GM18858 (cell line): ENCODE data around the gene MRPS34.

Source experiments
- ATAC-seq: cut with Tn5 transposase; IDR thresholded peaks from one replicate; pipeline ENCODE4 v1.9.1; 2021; ENCODE audit not compliant: unreplicated experiment

The MRPS34 gene

DNA sequence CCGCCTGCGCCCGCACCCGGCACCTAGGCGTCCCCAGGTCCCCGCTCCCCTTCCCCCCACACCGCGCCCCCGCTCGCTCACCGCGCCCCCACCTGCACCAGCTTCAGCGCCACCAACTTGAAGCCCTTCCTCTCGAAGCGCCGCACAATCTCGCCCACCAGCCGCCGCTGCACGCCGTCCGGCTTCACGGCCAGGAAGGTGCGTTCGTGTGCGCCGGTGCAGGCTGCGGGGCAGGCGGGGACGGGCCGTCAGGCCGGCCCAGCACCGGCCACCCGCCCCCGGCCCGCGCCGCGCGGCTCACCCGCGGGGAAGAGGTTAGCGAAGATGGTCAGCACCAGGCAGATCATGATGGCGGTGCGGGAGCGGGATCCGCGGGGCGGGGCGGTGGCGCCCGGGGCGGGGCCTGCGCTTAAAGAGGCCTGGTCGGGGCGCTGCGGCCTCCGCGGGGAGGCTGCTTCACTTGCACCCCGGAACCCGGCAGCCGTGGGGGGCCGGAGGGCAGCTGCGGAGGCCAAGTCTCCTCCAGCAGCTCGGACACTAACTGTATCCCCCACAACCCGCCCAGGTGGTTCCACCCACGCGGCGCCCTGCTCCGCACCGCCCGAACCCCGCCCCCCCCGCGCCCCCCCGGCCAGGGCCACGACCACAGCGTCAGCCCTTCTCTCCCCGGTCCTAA, 1.6 kb downstream of the MRPS34 start, which contains the start of gene NME3:
NME3 (minus strand) TSS at position 356 of the 676 bp plus-strand sequence; CDS start at position 347, 9 bp downstream.
- ATAC-seq = no peak

DNA sequence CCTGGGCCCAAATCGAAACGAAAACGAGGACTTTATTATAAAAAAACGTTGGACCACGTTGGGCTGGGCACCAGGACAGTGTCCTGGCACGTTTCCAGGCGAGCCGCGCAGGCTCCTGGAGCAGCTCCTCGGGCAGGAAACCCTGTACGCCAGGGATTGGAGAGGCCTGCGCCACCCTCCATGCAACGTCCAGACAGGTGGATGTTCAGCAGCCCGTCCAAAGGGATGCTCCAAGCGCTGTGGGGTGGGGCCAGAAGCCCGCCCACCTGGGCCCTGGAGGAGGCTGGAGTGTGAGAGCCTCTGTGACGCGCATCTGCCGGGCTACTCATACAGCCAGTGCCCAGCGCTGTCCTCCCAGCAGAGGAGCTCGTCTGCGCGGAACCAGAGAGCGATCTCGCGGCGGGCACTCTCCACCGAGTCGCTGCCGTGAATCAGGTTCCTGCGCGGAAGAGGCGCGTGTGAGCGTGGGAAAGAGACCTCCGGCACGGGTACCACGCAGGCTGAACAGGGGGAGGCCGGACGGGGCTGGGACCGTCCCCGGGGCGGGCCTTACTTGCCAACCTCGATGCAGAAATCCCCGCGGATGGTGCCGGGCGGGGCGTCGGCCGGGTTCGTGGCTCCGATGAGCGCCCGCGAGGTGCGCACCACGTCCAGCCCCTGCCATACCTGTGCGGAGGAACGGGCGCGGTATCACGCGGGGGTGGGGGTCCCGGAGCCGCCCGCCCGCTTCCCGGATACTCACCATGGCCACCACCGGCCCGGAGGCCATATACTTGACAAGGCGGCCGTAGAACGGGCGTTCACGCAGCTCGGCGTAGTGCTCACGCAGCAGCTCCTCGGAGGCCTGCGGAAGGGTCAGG, 2.4 kb downstream of the MRPS34 start:
- ATAC-seq = no peak

DNA sequence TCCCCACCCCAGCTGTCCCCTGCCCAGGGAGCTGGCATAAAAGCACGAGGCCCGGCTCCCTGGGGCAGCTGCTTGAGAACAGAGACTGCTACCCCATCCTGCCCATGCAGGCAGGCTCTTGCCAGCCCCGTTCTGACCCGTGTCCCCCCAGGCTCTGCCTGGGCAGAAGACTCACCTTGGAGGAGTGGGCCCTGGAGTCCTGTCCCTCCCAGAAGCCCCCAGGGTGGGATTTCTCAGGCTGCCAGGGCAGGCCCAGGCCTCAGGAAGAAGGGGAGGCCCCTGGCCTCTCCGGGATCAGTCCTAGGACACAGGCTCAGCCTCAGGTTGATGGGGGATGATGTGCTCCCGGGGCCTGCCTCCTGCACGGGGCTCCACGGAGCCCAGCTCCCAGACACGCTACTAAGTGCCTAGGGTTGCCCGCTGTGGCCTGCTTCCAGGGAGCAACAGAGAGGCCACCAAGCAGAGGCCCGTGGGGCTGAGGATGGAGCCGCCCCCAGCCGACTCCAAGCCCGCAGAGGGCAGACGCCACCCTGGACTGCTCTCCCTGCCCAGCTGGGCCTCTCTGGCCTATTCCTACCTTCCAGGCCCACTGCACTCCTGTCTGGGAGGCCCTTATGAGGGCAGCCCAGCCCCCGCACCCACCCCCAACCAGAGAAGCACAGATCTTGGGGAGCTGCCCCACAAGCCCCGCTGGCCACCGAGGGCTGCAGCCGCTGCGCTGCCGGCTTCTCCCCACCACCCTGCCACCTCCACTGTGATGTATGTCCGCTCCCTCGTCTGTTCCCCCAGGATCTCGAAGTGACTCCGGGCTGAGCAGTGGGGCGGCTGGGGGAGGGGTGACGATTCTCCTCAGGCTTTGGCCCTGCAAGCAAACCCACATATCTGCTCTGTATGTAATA, 3.3 kb downstream of the MRPS34 start:
- no peak for ATAC-seq

DNA sequence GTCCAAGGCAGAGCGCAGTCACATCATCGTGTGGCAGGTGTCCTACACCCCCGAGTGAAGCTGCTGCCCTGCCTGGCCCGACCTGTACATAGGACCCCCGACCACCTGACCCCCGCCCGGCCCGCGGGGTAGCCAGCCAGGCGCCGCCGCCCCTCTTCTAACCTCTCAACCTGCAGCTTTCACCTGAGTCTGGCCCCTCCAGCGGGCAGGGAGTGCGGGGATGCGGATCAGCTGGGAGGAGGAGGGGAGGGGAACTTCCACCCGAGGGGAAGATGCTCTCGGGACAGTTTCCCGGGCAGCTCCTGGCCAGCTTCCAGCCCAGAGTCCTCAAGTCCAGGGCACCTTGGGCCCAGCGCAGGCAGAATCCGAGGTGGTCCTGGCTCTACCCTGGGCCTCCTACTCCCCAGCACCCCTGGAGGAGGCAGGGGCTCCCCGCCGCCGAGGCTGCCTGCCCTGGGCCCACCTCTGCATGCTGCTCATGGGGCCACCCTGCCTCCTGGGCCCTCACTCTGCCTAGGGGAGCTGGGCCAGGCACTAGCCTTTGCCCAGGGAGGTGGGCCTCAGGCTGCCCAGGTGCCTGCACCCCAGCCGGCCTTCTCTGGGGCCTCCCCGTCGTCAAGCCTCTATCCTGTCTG, 4.0 kb downstream of the MRPS34 start:
- ATAC-seq = no peak

DNA sequence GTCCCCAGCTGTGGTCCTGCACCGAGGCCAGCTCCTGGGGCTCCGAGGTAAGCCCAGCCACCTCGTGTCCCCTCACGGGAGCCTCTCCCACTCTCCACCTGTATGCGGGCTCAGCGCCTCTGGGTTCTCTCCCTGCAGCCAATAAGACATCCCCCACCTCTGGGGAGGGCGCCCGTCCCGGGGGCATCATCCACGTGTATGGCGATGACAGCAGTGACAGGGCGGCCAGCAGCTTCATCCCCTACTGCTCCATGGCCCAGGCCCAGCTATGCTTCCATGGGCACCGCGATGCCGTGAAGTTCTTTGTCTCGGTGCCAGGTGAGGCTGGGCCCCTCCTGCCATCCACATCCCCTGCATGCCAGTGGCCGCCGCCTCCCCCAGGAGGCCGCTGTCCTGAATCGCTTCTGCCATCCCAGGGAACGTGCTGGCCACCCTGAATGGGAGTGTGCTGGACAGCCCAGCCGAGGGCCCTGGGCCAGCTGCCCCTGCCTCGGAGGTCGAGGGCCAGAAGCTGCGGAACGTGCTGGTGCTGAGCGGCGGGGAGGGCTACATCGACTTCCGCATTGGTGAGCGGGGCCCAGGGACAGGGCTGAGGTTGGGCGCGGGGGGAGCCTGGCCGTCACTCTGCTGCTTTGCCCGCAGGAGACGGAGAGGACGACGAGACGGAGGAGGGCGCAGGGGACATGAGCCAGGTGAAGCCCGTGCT, 4.7 kb downstream of the MRPS34 start:
- ATAC-seq = no peak

DNA sequence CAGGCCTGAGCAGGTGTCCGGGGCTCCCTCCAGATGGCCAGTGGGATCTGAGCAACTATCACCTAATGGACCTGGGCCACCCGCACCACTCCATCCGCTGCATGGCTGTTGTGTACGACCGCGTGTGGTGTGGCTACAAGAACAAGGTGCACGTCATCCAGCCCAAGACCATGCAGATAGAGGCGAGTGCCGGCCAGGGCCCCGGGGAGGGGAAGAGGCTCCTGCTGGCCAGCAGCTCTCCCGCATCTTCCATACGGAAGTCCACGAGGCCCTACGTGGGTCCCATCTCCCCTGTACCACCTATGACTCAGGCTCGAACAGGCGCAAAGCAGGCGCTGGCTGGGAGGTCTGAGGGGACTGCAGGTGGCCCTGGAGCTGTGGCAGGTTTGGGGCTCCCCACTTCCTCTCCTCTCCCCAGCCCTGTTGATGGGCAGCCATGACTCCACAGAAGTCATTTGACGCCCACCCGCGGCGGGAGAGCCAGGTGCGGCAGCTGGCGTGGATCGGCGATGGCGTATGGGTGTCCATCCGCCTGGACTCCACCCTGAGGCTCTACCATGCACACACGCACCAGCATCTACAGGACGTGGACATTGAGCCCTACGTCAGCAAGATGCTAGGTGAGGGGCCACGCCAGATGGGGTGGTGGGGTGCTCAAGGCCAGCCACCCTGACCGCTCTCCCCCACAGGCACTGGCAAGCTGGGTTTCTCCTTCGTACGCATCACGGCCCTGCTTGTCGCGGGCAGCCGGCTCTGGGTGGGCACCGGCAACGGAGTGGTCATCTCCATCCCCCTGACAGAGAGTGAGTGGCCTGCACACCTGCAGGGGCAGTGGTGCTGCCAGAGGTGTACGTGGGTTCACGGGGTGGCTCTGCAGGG, 5.6 kb downstream of the MRPS34 start:
- ATAC-seq = no peak

DNA sequence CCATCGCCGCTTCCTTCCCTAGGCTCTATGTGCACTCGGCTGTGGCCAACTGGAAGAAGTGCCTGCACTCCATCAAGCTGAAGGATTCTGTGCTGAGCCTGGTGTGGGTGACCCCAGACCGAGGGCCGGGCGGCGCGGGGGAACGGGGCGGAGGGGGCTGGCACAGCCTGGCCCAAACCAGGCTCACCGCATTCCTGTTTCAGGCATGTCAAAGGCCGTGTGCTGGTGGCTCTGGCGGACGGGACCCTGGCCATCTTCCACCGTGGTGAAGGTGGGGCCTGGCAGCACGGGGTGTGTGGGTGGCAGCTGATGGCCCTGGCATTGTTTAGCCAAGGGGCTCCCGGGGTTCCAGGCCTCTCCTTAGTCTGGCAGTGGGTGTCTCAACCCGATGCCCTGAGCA, 6.2 kb downstream of the MRPS34 start:
- ATAC-seq = no peak

DNA sequence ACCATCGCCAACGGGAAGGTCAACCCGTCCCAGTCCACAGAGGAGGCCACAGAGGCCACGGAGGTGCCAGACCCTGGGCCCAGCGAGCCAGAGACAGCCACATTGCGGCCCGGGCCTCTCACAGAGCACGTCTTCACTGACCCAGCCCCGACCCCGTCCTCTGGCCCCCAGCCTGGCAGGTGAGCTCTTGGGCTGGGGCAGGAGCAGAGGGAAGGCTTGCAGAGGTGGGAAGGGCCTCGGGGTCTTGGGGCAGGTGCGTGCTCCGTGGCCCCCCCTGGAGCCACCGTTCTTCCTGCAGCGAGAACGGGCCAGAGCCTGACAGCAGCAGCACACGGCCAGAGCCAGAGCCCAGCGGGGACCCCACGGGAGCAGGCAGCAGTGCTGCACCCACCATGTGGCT, 6.7 kb downstream of the MRPS34 start:
- no peak for ATAC-seq

DNA sequence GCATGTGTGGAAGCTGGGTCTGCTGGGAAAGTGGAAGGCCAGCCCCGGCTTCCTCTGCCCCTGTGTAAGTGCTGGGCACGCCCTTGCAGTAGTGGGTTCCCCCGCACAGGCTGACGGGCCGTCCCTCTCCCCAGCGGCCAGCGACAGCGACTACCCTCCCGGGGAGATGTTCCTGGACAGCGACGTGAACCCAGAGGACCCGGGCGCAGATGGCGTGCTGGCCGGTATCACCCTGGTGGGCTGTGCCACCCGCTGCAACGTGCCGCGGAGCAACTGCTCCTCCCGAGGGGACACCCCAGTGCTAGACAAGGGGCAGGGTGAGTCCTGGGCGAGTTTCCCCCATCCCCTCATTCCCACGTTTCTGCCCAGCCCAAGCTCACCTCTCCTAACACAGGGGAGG, 7.1 kb downstream of the MRPS34 start:
- ATAC-seq = no peak

DNA sequence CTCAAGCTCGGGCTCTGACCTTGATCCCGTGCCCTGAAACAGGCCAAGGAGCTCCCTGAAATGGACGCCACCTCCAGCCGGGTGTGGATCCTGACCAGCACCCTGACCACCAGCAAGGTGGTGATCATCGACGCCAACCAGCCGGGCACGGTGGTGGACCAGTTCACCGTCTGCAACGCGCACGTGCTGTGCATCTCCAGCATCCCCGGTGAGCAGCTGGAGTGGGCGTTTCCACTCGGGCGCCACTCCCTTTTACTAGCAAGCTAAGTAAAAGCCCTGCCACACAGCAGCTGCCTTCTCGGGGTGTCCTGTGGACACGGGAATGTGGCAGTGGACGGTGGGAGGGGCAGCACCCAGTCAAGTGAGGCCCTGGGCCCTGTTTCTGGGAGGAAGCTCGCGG, 8.0 kb downstream of the MRPS34 start:
- no peak for ATAC-seq

DNA sequence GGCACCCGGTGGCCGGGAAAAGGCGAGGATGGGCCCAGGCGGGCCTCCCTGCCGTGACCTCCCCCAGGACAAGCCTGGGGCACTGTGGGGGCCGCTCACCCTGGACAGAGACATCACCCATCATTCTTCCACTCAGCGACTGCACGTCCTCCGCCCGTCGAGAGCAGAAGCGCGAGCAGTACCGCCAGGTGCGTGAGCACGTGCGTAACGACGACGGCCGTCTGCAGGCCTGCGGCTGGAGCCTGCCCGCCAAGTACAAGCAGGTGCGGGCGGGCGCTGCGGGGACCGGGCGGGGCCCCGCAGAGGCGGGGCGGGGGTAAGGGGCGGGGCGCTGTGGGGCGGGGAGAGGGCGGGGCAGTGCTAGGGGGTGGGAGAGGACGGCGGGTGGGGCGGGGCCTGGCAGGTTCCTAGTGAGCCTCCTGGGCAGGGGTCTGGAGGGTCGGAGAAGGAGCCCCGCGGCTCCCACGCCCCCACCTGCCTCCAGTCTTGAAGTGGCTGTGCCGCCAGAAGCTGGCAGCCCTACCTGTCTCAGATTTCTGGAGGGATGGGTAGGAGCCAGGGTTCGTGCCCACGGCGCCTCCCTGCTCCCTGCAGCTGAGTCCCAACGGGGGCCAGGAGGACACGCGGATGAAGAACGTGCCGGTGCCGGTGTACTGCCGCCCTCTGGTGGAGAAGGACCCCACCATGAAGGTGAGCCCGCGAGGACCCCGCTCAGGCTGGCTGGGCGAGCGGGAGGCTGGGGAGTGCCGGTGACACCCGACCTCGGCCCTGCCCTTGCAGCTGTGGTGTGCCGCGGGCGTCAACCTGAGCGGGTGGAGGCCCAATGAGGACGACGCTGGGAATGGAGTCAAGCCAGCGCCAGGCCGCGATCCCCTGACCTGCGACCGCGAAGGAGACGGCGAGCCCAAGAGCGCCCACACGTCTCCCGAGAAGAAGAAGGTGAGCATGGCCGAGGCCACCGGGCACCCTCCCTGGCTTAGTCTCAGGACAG, 9.1 kb downstream of the MRPS34 start:
- ATAC-seq = no peak

DNA sequence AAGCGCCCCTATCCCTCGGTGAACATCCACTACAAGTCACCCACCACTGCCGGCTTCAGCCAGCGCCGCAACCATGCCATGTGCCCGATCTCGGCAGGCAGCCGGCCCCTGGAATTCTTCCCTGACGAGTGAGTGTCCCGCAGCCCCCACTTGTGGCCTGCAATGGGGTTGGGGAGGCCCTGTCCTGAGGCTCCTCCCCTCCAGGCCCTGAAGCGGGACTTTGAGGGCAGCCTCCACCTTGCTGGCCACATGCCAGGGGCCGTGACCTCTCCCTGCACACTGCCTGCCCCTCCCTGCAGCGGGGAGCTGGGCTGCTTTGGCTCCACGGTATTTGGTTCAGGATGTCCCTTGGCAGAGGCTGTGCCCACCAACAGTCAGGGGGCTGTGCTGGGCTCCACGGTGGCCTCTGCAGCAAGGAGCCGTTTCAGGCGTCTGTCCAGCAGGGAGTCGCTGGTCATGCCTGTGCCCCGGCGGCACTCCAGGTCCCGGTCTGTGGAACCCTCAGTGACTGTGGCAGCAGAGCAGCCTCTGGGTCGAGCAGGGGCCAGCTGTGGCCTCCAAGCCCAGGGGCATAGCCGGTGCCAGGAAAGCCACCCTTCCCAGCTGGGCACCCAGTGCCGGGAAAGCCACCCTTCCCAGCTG, 9.9 kb downstream of the MRPS34 start:
- no peak for ATAC-seq

DNA sequence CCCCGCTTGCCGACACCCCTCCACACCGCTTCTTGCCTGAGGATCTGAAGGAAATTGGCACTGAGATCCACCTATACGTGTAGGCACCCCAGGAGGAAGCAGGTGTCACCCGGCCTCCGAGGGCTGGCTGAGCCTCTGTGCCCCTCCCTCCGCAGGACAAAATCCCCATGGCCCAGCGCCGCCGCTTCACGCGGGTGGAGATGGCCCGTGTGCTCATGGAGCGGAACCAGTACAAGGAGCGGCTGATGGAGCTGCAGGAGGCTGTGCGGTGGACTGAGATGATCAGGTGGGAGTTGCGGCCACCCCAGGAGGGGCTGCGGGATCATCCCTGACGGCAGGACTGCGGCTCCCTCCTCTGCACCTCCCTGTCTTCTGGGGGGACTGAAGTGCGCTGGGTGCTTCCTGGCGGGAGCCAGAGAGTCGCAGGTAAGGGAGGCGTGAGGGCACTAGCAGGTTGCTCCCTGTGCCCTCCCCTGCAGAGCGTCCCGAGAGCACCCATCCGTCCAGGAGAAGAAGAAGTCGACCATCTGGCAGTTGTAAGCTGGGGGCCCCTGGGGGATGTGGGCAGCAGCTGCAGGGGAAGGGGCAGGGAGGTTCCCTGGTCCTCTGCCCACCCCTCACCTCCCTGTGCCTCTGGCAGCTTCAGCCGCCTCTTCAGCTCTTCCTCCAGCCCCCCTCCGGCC, 10.6 kb downstream of the MRPS34 start:
- no peak for ATAC-seq

DNA sequence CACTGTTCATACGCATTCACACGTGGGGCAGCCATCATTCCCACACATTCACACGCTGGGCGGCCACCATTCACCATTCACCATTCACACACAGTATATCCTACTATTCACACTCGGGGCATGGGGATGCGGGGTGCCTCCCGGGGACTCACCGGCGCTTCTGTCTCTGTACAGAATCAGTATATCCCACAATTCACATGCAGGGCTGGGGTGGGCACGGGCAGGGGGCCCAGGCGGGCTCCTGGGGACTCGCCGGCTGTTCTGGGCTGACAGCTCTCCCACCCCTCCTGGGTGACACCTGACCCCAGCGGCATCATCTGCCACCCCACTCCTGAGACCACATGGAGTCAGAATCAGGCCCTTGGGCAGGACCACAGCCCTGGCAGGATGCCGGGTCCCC, 11.2 kb downstream of the MRPS34 start:
- ATAC-seq = no peak

DNA sequence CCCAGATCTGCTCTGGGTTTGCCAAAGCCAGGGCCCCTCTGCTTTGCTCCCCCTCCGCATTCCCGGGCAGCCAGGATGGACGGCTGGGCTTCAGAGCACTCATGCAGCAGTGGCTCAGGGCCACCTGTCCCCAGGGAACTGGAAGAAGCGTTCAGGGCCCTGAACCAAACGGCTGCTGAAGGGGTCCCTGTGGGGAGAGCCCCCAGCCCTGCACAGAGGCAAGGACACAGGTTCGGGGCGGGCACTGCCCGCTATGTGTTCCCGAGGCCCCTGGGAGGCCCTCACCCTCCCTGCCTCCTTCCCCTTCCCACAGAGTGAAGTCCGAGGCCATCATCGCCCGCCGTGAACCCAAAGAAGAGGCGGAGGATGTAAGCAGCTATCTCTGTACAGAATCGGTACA, 12.0 kb downstream of the MRPS34 start:
- ATAC-seq = no peak

DNA sequence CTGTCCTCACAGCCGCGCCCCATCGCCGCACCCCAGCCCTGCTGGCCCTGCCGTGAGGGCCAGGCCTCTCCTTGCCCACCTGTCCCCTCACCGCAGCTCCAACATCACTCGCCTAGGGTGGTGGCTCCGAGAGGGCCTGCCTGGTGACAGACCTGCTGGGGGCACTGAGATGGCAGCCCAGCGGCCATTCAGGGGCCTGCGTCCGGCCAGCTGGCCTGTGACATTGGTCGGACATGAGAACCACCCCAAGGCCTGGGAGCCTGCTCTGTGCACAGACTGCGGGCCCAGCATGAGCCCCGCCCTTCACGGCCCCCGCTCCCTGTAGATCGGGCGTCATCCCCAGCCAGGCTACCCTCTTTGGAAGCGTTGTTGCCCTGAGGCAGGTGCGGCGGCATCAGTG, 13.4 kb downstream of the MRPS34 start:
- ATAC-seq = no peak

DNA sequence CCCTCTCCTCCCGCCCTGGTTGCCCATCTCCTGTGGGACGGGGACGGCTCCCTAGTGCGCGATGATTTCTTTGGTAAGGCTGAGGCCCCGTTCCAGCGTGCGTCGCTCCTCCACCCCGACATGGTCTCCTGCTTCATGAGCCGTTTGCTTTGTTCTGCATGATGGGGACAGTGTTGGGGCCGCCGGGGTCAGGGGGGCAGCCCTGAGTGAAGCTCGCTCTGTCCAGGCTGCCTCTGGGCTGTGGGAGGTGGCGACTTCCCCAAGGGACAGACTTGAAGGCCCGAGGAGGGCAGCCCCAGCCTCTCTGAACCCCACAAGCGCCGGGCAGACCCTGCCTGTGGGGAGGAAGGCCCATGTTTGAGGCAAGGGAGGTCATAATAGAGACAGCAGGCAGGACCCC, 14.0 kb downstream of the MRPS34 start:
- no peak for ATAC-seq
